Skin of body (tissue), 1 donor: ENCODE data around the gene FGFR3. TPM values are rescaled to one million over a fixed set of nuclear protein-coding genes. Genes with fewer than 3 reads are reported as not detected.

ENCODE experiments used
- total RNA-seq: library from RNA; depleted of rRNA; stranded (reverse); fragments of >200 nt; gene quantifications from one replicate; pipeline ENCODE4 v1.2.3, GENCODE V29; 2014

The FGFR3 gene
- total RNA-seq, 1 donor from 2014 or later: 30.4 TPM

Other genes starting within 250 kb of the FGFR3 start
- 2.0 TPM for gene FAM53A, start 109.0 kb upstream of the FGFR3 start, total RNA-seq
- gene SLBP, start 81.0 kb upstream of the FGFR3 start, total RNA-seq: 33.5 TPM
- 9.2 TPM for gene TMEM129, start 72.0 kb upstream of the FGFR3 start, total RNA-seq
- gene TACC3, start 71.8 kb upstream of the FGFR3 start, total RNA-seq: 14.1 TPM
- gene LETM1, start 62.9 kb downstream of the FGFR3 start, total RNA-seq: 44.5 TPM
- 41.8 TPM for gene NSD2, start 78.1 kb downstream of the FGFR3 start, total RNA-seq
- gene NELFA, start 215.7 kb downstream of the FGFR3 start, total RNA-seq: 19.4 TPM